Prostate gland (tissue), 2 donors: Measurements from ENCODE around the gene GAL3ST1.

Experiments
- CTCF ChIP-seq, 4 experiments: fragments of 200-600 bp in 2 of 4; fragments of 450-650 bp in 2 of 4; sonication (generic) in 2 of 4; IDR thresholded peaks; 1 replicate in 3 of 4; 2 replicates in 1 of 4; pipeline ENCODE4 v1.5.1; 2016 to 2019; ENCODE audit warnings: antibody characterized with exemption in 4 of 4, mild to moderate bottlenecking in 2 of 4, moderate library complexity in 2 of 4
- POLR2A ChIP-seq: fragments of 450-650 bp; IDR thresholded peaks from one replicate; pipeline ENCODE4 v1.6.1; 2016; ENCODE audit warnings: antibody characterized with exemption, mild to moderate bottlenecking
- POLR2AphosphoS5 ChIP-seq: sonication (generic); formaldehyde crosslinking; IDR thresholded peaks from one replicate; pipeline ENCODE4 v1.6.1; 2017; ENCODE audit warnings: antibody characterized with exemption

- TF ChIP-seq CTCF (IDR thresholded peaks at IDR 0.05) (no peak), POLR2A (no peak), POLR2AphosphoS5 (no peak)
Observed at GRCh38 chr22:30578481-30578880, 4.0 kb upstream of the GAL3ST1 start.
